Measurements from ENCODE around the gene FTO.

Gene FTO

DNA sequence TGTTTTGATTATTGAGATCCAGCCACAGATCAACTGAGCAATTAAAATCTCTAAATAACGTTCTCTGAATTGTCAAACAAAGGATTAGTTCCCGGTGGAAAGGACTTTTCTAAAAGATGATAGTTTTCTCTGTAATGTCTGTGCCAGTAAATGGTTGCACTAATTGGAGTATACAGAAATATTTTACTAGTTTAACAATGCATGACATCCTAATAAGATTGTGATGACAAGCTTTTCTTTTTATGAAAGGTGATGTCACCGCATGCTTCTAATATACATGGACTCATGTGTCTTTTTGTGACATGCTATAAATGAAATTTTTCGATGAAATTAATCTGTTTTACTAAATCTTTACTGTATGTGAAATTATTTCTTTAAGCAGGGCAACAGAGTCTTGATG is 371.5 kb downstream of the FTO start:
- Histone ChIP-seq H3K9ac (ENCODE audit: low read length) (no peak overlapping the region), H3K79me2 (ENCODE audit: insufficient read depth, low read length) (no peaks in the 10 kb centered on the region), H3K36me3 (ENCODE audit: low read length) (no peaks in the 10 kb centered on the region), H2AFZ (ENCODE audit: low read depth, low read length, severe bottlenecking) (no peak overlapping the region), H3K27ac (ENCODE audit: low read depth, low read length) (no peak overlapping the region), H3K27me3 (ENCODE audit: low read length) (no peaks in the 10 kb centered on the region), H3F3A (ENCODE audit: insufficient read depth) (no peaks in the 10 kb centered on the region), H4K20me1 (ENCODE audit: low read depth, low read length) (no peaks in the 10 kb centered on the region), H3K9me3 (ENCODE audit: insufficient read depth, low read length) (no peaks in the 10 kb centered on the region), H3K4me3 (ENCODE audit: insufficient read depth, low read length, poor library complexity, severe bottlenecking) (no peak overlapping the region), H3K9me2 (replicated peaks; ENCODE audit: insufficient read depth, low read length) (no peaks in the 10 kb centered on the region), H3K4me2 (ENCODE audit: low read depth, low read length, poor library complexity, severe bottlenecking) (no peak overlapping the region)
- TF ChIP-seq, protein P1, sequence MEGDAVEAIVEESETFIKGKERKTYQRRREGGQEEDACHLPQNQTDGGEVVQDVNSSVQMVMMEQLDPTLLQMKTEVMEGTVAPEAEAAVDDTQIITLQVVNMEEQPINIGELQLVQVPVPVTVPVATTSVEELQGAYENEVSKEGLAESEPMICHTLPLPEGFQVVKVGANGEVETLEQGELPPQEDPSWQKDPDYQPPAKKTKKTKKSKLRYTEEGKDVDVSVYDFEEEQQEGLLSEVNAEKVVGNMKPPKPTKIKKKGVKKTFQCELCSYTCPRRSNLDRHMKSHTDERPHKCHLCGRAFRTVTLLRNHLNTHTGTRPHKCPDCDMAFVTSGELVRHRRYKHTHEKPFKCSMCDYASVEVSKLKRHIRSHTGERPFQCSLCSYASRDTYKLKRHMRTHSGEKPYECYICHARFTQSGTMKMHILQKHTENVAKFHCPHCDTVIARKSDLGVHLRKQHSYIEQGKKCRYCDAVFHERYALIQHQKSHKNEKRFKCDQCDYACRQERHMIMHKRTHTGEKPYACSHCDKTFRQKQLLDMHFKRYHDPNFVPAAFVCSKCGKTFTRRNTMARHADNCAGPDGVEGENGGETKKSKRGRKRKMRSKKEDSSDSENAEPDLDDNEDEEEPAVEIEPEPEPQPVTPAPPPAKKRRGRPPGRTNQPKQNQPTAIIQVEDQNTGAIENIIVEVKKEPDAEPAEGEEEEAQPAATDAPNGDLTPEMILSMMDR (IDR thresholded peaks at IDR 0.05; ENCODE audit: insufficient read depth, low read length, poor library complexity, severe bottlenecking), result no peak
- no peak for TF ChIP-seq EZH2phosphoT487 (conservative IDR thresholded peaks at IDR 0.05; ENCODE audit: low read length)

DNA sequence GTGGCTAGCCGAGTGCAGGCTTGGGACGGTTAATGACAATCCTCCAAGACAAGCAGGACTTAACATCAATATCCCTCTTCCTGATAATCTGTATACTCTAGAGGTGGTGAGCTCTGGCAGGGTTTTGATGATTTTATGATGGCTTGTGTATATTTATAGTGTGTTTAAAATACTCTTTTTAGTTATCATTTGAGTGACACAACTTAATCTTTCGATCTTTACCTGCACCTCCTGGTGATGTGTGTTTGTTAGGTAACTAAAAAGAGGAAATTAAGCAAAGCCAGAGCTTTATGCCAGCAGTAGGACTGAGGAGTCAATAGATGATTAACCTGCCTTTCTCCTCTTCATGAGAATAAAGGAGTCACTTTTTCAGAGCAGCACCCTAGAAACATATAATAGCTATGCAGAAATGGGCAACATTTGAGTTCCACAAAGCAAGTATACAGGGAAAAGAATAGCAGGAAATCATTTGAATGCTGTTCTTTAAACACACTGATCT is 372.1 kb downstream of the FTO start:
- Histone ChIP-seq H3K4me2 (ENCODE audit: low read depth, low read length, poor library complexity, severe bottlenecking) (no peak overlapping the region), H3K79me2 (ENCODE audit: insufficient read depth, low read length) (no peaks in the 10 kb centered on the region), H3K9me2 (replicated peaks; ENCODE audit: insufficient read depth, low read length) (no peaks in the 10 kb centered on the region), H4K20me1 (ENCODE audit: low read depth, low read length) (no peaks in the 10 kb centered on the region), H3K4me3 (ENCODE audit: insufficient read depth, low read length, poor library complexity, severe bottlenecking) (no peak overlapping the region), H3K36me3 (ENCODE audit: low read length) (no peaks in the 10 kb centered on the region), H3K9me3 (ENCODE audit: insufficient read depth, low read length) (no peaks in the 10 kb centered on the region), H3K9ac (ENCODE audit: low read length) (no peak overlapping the region), H2AFZ (ENCODE audit: low read depth, low read length, severe bottlenecking) (no peak overlapping the region), H3K27ac (ENCODE audit: low read depth, low read length) (no peak overlapping the region), H3K27me3 (ENCODE audit: low read length) (no peaks in the 10 kb centered on the region), H3F3A (ENCODE audit: insufficient read depth) (no peaks in the 10 kb centered on the region)
- no peak for TF ChIP-seq EZH2phosphoT487 (conservative IDR thresholded peaks at IDR 0.05; ENCODE audit: low read length)
- TF ChIP-seq, protein P1 (IDR thresholded peaks at IDR 0.05; ENCODE audit: insufficient read depth, low read length, poor library complexity, severe bottlenecking), result no peak

DNA sequence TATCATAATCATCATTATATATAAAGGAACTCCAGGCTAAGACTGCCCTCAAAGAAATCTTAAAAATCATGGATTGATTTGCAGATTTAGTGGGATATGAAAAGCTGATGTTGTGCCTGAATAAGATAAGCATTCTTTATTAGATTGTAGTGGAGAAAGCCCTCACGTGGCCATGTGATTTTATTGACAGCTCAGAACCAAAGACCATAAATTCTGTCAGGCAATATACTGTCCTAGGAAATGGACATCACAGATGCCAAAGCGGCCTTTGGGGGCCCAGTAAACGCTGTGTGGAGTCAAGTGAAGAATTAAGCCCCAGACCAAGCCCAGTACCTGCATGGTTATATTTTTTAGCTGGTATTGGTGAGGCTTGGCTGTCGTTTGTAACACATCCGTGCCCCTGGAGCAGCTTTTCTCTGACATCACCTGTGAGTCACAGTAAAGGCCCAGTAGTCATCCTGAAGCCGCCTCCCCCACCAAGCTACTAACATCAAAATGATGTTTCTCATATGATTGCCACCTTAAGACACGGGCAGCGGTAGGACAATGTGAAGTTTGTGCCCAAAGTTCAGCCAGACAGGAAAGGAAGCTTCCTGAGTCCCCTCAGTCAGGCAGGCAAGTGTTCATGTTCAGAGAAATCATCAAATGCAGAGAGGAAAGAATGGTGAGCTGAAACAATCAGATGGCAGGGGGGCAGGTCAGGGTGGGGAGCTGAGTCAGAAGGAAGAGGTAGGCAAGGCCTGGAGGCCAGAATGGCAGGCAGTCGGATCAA is 373.3 kb downstream of the FTO start:
- Histone ChIP-seq H3K36me3 (ENCODE audit: low read length) (no peaks in the 10 kb centered on the region), H3K4me3 (ENCODE audit: insufficient read depth, low read length, poor library complexity, severe bottlenecking) (no peak overlapping the region), H3K9me3 (ENCODE audit: insufficient read depth, low read length) (no peaks in the 10 kb centered on the region), H3K9ac (ENCODE audit: low read length) (no peak overlapping the region), H3K9me2 (replicated peaks; ENCODE audit: insufficient read depth, low read length) (no peaks in the 10 kb centered on the region), H4K20me1 (ENCODE audit: low read depth, low read length) (no peaks in the 10 kb centered on the region), H3F3A (ENCODE audit: insufficient read depth) (no peaks in the 10 kb centered on the region), H3K4me2 (ENCODE audit: low read depth, low read length, poor library complexity, severe bottlenecking) (no peak overlapping the region), H2AFZ (ENCODE audit: low read depth, low read length, severe bottlenecking) (no peak overlapping the region), H3K27ac (ENCODE audit: low read depth, low read length) (no peak overlapping the region), H3K27me3 (ENCODE audit: low read length) (no peaks in the 10 kb centered on the region), H3K79me2 (ENCODE audit: insufficient read depth, low read length) (no peaks in the 10 kb centered on the region)
- TF ChIP-seq, protein P1 (IDR thresholded peaks at IDR 0.05; ENCODE audit: insufficient read depth, low read length, poor library complexity, severe bottlenecking), result no peak
- no peak for TF ChIP-seq EZH2phosphoT487 (conservative IDR thresholded peaks at IDR 0.05; ENCODE audit: low read length)
